ENCODE data around the gene SMYD5.

The SMYD5 gene

DNA sequence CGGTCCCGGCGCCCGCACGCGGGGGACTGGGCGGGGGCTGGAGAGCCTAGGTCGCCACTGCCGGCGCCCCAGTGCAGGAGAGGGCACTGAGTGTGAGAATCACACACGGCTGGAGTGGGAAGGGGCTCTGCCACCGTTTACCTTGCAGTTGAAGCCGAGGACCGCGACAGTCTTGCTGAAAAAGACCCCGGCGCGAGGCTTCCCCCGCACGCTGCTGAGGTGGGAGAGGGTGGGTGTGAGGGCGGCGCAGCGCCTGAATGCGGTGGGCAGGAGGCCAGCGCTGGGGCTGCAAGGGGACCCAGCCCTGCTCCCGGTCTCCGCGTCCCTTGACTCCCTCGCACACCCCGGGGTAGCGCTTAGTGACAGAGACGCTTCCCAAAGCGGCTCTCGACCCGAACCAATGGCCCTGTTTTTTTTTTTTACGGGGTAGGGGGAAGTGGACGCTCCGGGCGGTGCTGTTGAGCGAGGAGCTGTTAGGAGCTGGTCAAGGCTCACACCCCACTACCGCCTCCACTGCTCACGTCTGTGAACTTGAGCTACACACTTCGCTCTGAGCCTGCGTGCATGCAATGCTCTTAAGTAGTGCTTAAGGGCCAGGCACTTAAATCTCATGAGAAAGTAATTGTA, 10.9 kb upstream of the SMYD5 start (continued):
- TF ChIP-seq OSR2 (tag by site-specific recombination; IDR thresholded peaks at IDR 0.05), result no peak
- TF ChIP-seq EGR2 (tag by site-specific recombination; IDR thresholded peaks at IDR 0.05; ENCODE audit: low read depth), result no peak
- no peak for TF ChIP-seq ZNF561 (tag by site-specific recombination; IDR thresholded peaks at IDR 0.05; ENCODE audit: borderline replicate concordance)
- TF ChIP-seq, protein P1, sequence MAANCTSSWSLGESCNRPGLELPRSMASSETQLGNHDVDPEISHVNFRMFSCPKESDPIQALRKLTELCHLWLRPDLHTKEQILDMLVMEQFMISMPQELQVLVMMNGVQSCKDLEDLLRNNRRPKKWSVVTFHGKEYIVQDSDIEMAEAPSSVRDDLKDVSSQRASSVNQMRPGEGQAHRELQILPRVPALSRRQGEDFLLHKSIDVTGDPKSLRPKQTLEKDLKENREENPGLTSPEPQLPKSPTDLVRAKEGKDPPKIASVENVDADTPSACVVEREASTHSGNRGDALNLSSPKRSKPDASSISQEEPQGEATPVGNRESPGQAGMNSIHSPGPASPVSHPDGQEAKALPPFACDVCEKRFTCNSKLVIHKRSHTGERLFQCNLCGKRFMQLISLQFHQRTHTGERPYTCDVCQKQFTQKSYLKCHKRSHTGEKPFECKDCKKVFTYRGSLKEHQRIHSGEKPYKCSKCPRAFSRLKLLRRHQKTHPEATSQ (tag by site-specific recombination; IDR thresholded peaks at IDR 0.05), result no peak
- no peak for TF ChIP-seq SP3 (tag by site-specific recombination; IDR thresholded peaks at IDR 0.05)
- no peak for TF ChIP-seq BCL11A (tag by site-specific recombination; IDR thresholded peaks at IDR 0.05; ENCODE audit: low read depth)

DNA sequence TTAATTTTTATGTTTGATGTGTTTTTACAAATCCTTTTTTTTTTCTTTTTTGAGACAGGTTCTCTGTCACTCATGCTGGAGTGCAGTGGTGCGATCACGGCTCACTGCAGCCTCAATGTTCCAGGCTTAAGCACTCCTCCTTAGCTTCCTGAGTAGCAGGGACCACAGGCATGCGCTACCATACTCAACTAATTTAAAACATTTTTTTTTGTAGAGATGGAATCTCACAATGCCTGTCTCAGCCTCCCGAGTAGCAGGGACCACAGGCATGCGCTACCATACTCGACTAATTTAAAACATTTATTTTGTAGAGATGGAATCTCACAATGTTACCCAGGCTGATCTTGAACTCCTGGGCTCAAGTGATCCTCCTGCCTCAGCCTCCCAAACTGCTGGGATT, 8.4 kb upstream of the SMYD5 start:
- ChIA-PET CTCF (interaction anchor here (0.6 to 1.2 kb wide), 3 partner anchors 28 to 1751 kb away, joined by 3 to 4 read pairs (median 3); no protein-coding TSS in a partner anchor), POLR2A (no interaction called here)
- TF ChIP-seq ZNF561 (tag by site-specific recombination; IDR thresholded peaks at IDR 0.05; ENCODE audit: borderline replicate concordance) (no peak), KLF8 (tag by site-specific recombination; IDR thresholded peaks at IDR 0.05) (no peak), YY1 (tag by site-specific recombination; IDR thresholded peaks at IDR 0.05) (no peak), ZNF354C (tag by site-specific recombination; IDR thresholded peaks at IDR 0.05; ENCODE audit: borderline replicate concordance, low read depth) (no peak), ZNF223 (tag by site-specific recombination; IDR thresholded peaks at IDR 0.05) (no peak), ZNF777 (tag by site-specific recombination; IDR thresholded peaks at IDR 0.05; ENCODE audit: borderline replicate concordance) (no peak), ZNF571 (tag by site-specific recombination; IDR thresholded peaks at IDR 0.05) (no peak), ZNF416 (tag by site-specific recombination; IDR thresholded peaks at IDR 0.05) (no peak), ZNF785 (tag by site-specific recombination; IDR thresholded peaks at IDR 0.05) (no peak), HOXD13 (CRISPR knock-in tag; IDR thresholded peaks at IDR 0.05; ENCODE audit: borderline replicate concordance) (no peak)
- TF ChIP-seq, protein P2, sequence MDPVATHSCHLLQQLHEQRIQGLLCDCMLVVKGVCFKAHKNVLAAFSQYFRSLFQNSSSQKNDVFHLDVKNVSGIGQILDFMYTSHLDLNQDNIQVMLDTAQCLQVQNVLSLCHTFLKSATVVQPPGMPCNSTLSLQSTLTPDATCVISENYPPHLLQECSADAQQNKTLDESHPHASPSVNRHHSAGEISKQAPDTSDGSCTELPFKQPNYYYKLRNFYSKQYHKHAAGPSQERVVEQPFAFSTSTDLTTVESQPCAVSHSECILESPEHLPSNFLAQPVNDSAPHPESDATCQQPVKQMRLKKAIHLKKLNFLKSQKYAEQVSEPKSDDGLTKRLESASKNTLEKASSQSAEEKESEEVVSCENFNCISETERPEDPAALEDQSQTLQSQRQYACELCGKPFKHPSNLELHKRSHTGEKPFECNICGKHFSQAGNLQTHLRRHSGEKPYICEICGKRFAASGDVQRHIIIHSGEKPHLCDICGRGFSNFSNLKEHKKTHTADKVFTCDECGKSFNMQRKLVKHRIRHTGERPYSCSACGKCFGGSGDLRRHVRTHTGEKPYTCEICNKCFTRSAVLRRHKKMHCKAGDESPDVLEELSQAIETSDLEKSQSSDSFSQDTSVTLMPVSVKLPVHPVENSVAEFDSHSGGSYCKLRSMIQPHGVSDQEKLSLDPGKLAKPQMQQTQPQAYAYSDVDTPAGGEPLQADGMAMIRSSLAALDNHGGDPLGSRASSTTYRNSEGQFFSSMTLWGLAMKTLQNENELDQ (tag by site-specific recombination; IDR thresholded peaks at IDR 0.05; ENCODE audit: low read depth), result no peak
- TF ChIP-seq, protein P3, sequence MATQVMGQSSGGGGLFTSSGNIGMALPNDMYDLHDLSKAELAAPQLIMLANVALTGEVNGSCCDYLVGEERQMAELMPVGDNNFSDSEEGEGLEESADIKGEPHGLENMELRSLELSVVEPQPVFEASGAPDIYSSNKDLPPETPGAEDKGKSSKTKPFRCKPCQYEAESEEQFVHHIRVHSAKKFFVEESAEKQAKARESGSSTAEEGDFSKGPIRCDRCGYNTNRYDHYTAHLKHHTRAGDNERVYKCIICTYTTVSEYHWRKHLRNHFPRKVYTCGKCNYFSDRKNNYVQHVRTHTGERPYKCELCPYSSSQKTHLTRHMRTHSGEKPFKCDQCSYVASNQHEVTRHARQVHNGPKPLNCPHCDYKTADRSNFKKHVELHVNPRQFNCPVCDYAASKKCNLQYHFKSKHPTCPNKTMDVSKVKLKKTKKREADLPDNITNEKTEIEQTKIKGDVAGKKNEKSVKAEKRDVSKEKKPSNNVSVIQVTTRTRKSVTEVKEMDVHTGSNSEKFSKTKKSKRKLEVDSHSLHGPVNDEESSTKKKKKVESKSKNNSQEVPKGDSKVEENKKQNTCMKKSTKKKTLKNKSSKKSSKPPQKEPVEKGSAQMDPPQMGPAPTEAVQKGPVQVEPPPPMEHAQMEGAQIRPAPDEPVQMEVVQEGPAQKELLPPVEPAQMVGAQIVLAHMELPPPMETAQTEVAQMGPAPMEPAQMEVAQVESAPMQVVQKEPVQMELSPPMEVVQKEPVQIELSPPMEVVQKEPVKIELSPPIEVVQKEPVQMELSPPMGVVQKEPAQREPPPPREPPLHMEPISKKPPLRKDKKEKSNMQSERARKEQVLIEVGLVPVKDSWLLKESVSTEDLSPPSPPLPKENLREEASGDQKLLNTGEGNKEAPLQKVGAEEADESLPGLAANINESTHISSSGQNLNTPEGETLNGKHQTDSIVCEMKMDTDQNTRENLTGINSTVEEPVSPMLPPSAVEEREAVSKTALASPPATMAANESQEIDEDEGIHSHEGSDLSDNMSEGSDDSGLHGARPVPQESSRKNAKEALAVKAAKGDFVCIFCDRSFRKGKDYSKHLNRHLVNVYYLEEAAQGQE (tag by site-specific recombination; IDR thresholded peaks at IDR 0.05), result no peak
- no peak overlapping the region for H3K4me3 ChIP-seq (ENCODE audit: low read depth, low read length)
- H3K9me3 ChIP-seq (ENCODE audit: control insufficient read depth, insufficient read depth, low read depth, low read length), result no peaks in the 10 kb centered on the region
- no peaks in the 10 kb centered on the region for H3K4me1 ChIP-seq (ENCODE audit: control insufficient read depth, insufficient read depth, low read length)
- no peak overlapping the region for H3K27ac ChIP-seq (ENCODE audit: extremely low read depth, low read depth, low read length)
- H3K36me3 ChIP-seq (ENCODE audit: control insufficient read depth in 2 of 2, insufficient read depth in 1 of 2, low read length in 2 of 2), result no peaks in the 10 kb centered on the region
